Lung (tissue), 12 donors: ENCODE measurements around the gene MYCN. TPM values are rescaled to one million over a fixed set of nuclear protein-coding genes. Genes with fewer than 3 reads are reported as not detected.

ENCODE experiments used
- ATAC-seq: fragments of 200-7000 bp; cut with Tn5 transposase; one replicate; pipeline ENCODE4 v1.9.1; 2020; ENCODE audit warnings: moderate number of reproducible peaks; ENCODE audit not compliant: insufficient read depth, low FRiP score
- DNase-seq, 3 donors: peaks; one replicate each; pipeline ENCODE4 v3.0.0-alpha.2; 2013 to 2017
- H3K27ac ChIP-seq, 2 donors: one replicate each; pipeline ENCODE4 v1.5.1; 2013; ENCODE audit warnings: mild to moderate bottlenecking in 2 of 2, moderate library complexity in 2 of 2, control low read depth in 1 of 2, inconsistent platforms in 1 of 2, low read depth in 1 of 2, low read length in 1 of 2
- H3K27me3 ChIP-seq, 3 donors: one replicate each; pipeline ENCODE4 v1.5.1; 2013; ENCODE audit warnings: low read length in 2 of 3; ENCODE audit not compliant: control insufficient read depth in 3 of 3, insufficient read depth in 3 of 3
- H3K36me3 ChIP-seq, 4 donors: one replicate each; pipeline ENCODE4 v1.5.1; 2013; ENCODE audit warnings: low read length in 4 of 4, mild to moderate bottlenecking in 1 of 4, moderate library complexity in 1 of 4; ENCODE audit not compliant: control insufficient read depth in 4 of 4, insufficient read depth in 4 of 4
- H3K4me1 ChIP-seq, 5 donors: one replicate each; pipeline ENCODE4 v1.5.1; 2013; ENCODE audit warnings: low read length in 5 of 5, mild to moderate bottlenecking in 2 of 5, moderate library complexity in 1 of 5; ENCODE audit not compliant: control insufficient read depth in 5 of 5, insufficient read depth in 5 of 5
- H3K4me3 ChIP-seq: one replicate; pipeline ENCODE4 v1.5.1; 2013; ENCODE audit warnings: mild to moderate bottlenecking, control low read depth, moderate library complexity
- H3K9ac ChIP-seq, 2 donors: one replicate each; pipeline ENCODE4 v1.5.1; 2013; ENCODE audit warnings: low read length in 2 of 2, control low read depth in 1 of 2; ENCODE audit not compliant: insufficient read depth in 1 of 2
- H3K9me3 ChIP-seq, 4 donors: one replicate each; pipeline ENCODE4 v1.5.1; 2013; ENCODE audit warnings: low read length in 3 of 4, mild to moderate bottlenecking in 1 of 4, moderate library complexity in 1 of 4; ENCODE audit not compliant: control insufficient read depth in 4 of 4, insufficient read depth in 3 of 4
- WGBS, 2 donors: extraction: QIAGEN DNeasy Blood & Tissue Kit; methylation state at CpG; one replicate each; pipeline ENCODE4 v1.1.7; 2013; 5-methylcytosine and 5-hydroxymethylcytosine counted together
- polyA plus RNA-seq, 2 donors: library from polyadenylated mRNA; stranded (reverse); fragments of 200-250 nt; gene quantifications; one replicate each; pipeline ENCODE4 v1.2.1, GENCODE V29; 2013
- total RNA-seq, 2 donors: library from RNA; depleted of rRNA in 1 of 2; stranded (reverse); fragments of >200 nt in 1 of 2; gene quantifications; one replicate each; pipeline ENCODE4 v1.2.1, GENCODE V29; 2014 to 2021
- TF ChIP-seq, protein P1 (sequence below): IDR thresholded peaks from 2 replicates; pipeline ENCODE4 v1.5.1; 2012; ENCODE audit warnings: mild to moderate bottlenecking; ENCODE audit errors: control extremely low read depth, extremely low read depth
- donor health status: control.
- donor health status: control.
- donor health status: Bipolar disorder and iron deficiency.
- donor health status: healthy.
- donor health status: DM: yes; HTN: yes; CAD: no.

The MYCN gene
- total and polyA plus RNA-seq, 4 donors: 0.16 to 5.2 (median 0.36) TPM

DNA sequence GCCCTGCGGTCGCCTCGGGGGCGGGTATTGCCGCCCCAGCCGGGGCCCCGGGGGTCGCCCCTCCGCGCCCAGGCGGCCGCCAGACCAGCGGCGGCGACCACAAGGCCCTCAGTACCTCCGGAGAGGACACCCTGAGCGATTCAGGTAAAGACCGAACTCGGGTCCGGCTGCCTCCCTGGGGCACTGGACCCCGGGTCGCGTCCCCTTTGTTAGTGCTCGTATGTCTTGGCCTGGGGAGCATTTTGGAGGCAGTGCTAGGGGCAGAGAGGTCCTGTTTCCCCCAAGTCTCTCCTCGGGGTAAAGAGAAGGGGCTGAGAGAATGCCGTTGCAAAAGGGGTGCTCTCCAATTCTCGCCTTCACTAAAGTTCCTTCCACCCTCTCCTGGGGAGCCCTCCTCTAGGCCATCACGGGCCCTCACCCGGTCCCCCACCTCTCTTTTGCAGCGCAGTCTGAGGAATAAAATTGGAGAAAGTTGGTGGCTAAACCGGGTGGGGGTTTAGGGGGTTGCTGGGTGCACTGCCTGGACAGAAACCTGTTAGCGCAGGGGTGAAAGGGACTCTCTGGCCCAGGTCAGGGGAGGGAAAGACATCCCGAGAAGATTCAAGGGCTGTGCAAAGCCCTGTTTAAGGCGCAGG is 2.5 kb downstream of the MYCN start:
- Histone ChIP-seq H3K4me3 (peak overlapping the region; percentile 55), H3K27ac (no peak overlapping the region), H3K27me3 (peaks cover 0 to 11% (median 0%) of the 10 kb centered on the region in 3 donors), H3K4me1 (peaks cover 7 to 32% (median 13%) of the 10 kb centered on the region in 5 donors), H3K9me3 (no peaks in the 10 kb centered on the region), H3K36me3 (no peaks in the 10 kb centered on the region), H3K9ac (no peak overlapping the region)
- TF ChIP-seq, protein P1, sequence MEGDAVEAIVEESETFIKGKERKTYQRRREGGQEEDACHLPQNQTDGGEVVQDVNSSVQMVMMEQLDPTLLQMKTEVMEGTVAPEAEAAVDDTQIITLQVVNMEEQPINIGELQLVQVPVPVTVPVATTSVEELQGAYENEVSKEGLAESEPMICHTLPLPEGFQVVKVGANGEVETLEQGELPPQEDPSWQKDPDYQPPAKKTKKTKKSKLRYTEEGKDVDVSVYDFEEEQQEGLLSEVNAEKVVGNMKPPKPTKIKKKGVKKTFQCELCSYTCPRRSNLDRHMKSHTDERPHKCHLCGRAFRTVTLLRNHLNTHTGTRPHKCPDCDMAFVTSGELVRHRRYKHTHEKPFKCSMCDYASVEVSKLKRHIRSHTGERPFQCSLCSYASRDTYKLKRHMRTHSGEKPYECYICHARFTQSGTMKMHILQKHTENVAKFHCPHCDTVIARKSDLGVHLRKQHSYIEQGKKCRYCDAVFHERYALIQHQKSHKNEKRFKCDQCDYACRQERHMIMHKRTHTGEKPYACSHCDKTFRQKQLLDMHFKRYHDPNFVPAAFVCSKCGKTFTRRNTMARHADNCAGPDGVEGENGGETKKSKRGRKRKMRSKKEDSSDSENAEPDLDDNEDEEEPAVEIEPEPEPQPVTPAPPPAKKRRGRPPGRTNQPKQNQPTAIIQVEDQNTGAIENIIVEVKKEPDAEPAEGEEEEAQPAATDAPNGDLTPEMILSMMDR: no peak
- 8 to 9% methylated on average over 28 to 34 of the region's 34 CpGs for WGBS, 2 donors
- DNase-seq (peak; percentile 13 to 17 (median 14)), ATAC-seq (no peak)

DNA sequence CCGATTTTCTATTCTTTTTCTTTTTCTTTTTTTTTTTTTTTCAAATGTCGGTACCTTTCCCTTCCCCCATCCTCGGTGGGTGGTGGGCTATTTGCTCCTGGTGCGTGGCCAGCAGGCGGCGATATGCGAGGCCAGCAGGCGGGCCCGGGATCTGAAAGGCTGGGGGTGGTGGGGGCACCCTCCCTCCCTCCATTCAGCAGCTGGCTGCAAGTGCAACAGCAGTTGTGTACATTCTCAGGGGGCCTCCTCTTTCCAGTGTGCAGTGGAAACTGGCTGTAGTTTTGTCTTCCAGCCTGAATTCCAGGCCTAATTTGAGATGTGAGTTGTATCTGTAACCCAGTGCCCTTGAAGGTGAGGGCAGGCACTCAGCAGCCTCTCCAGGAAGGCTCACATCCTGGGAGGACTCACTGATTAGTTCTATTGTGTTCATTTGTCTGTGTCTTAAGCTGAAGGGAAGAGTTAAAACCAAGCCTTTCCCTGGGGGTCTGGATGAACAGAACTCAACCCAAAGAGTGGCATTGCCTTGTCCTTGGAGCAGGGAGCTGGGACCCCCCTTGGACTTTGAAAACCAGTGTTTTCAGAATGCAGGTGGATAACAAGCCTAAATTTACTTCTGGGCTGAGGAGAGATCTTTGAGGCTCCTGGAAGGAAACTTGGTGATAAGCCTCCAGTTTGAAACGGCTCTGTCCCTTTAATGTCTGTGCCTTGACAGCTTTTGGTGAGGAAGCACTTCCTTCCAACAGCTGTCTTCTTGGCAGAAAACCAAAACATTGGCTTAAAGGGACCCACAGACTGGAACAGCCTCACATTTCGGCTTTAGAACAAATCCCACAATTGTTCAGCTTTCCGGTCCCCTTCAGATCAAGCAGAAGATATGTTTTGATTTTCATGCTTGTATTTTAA is 3.3 kb downstream of the MYCN start:
- ATAC-seq: no peak
- Histone ChIP-seq H3K27me3 (peaks cover 0 to 7% (median 0%) of the 10 kb centered on the region in 3 donors), H3K36me3 (no peaks in the 10 kb centered on the region), H3K9me3 (no peaks in the 10 kb centered on the region), H3K4me3 (no peak overlapping the region), H3K4me1 (peaks cover 7 to 32% (median 13%) of the 10 kb centered on the region in 5 donors), H3K9ac (peak overlapping the region in 1 of 2 donors; percentile 35), H3K27ac (no peak overlapping the region)
- DNase-seq: peak; percentile 84 to 98 (median 97)
- TF ChIP-seq, protein P1: no peak
- WGBS, 2 donors: 7 to 13% methylated on average over 12 of the region's 12 CpGs

DNA sequence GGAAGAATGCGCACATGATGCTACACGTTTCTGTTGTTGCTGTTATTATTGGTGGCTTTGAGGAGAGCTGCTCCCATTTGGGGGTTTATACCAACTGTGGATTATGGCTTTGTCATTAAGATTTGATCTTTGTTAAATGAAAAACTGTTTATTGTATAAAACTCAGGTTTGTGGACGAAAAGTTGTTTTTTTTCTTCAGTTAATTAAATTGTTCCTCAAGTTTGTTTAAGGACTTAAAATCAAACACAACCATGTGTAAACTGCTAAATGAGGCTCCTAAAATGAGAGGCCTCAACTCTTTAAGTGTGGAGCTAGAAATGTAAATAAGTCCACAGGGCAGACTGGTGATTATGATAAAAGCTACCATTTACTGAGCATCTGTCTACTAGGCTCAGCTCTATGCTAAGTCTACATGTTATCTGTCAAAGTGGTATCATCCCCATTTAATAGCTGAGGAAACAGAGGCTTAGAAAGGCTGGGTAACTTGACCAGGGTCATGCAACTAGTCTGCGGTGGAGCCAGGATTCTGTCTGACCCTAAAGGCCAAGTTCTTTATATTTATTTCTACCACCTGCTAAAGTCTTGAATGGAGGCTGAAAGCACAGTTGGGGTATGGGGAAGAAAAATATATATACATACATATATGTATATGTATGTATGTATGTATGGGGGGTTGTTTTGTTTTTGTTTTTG is 4.1 kb downstream of the MYCN start:
- no peaks in the 10 kb centered on the region for H3K36me3 ChIP-seq
- DNase-seq (no peak), ATAC-seq (no peak)
- peaks cover 7 to 29% (median 13%) of the 10 kb centered on the region in 5 donors for H3K4me1 ChIP-seq
- H3K27me3 ChIP-seq: peaks cover 0 to 3% (median 0%) of the 10 kb centered on the region in 3 donors
- H3K4me3 ChIP-seq: no peak overlapping the region
- H3K27ac ChIP-seq: no peak overlapping the region
- no peak overlapping the region for H3K9ac ChIP-seq
- no peaks in the 10 kb centered on the region for H3K9me3 ChIP-seq
- TF ChIP-seq, protein P1: no peak
- WGBS, 2 donors: 44% methylated on average over 4 of the region's 4 CpGs
